ES-I3 (cell line): ENCODE data around the gene EXT2.

Source experiments
- H3K36me3 ChIP-seq: 2 replicates; pipeline ENCODE4 v1.6.1; 2013; ENCODE audit warnings: mild to moderate bottlenecking, low read length, control low read depth, moderate library complexity; ENCODE audit not compliant: insufficient read depth
- H3K4me1 ChIP-seq: 2 replicates; pipeline ENCODE4 v1.6.1; 2013; ENCODE audit warnings: mild to moderate bottlenecking, control low read depth, low read length; ENCODE audit not compliant: insufficient read depth
- H3K9ac ChIP-seq: 2 replicates; pipeline ENCODE4 v1.6.1; 2013; ENCODE audit warnings: low read depth, mild to moderate bottlenecking, low read length, moderate library complexity
- H3K9me3 ChIP-seq: 2 replicates; pipeline ENCODE4 v1.6.1; 2013; ENCODE audit warnings: mild to moderate bottlenecking, low read length, moderate library complexity; ENCODE audit not compliant: control insufficient read depth, insufficient read depth

EXT2 gene

GRCh38 chr11:44101098-44101497 lies 5.6 kb downstream of the EXT2 start:
- H3K36me3 ChIP-seq, result no peaks in the 10 kb centered on the region
- no peak overlapping the region for H3K9ac ChIP-seq
- no peaks in the 10 kb centered on the region; the same call in 1 of the 2 replicates for H3K4me1 ChIP-seq
- H3K9me3 ChIP-seq, result no peaks in the 10 kb centered on the region

DNA sequence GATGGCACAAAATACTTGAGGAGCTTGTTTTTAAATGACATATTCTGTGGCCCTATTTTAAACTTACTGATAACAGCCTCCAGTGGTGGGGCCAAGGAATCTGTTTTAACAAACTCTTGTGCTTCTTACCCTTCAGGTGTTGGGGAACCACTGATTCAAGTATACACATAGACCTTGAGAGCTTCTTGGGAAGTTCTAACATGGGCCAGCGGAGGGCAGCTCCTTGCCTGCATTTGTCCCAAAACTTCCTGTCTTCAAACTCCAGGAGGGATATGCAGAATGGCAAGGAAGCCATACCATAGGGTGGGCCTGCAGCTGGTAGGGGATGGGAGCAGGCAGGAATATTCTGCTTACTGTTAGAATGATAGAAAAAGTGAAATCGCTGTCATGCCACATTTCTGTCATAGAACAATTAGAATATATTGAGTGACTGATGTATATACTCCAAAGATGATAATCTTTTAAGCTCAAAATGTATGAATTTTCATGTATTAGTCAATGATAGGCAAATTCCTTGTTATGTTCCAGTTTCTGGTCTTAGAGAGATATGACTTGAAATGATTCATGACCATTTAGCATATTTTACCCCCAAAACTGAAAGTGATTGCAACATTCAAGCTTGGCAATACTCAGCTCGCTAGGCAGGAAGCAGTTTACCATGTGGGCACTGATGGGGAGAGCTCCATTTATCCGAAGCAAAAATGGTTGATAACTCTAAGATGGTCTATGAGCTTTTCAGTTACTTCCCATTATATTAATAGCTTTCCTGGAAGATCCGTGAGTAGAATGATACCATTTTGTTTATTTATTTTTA lies 9.2 kb downstream of the EXT2 start:
- no peaks in the 10 kb centered on the region for H3K4me1 ChIP-seq
- no peaks in the 10 kb centered on the region for H3K9me3 ChIP-seq
- no peak overlapping the region for H3K9ac ChIP-seq
- H3K36me3 ChIP-seq, result no peaks in the 10 kb centered on the region

- Histone ChIP-seq H3K36me3 (no peaks in the 10 kb centered on the region), H3K9me3 (no peaks in the 10 kb centered on the region)
These were observed 12.8 kb downstream of the EXT2 start for GRCh38 chr11:44108260-44108659.

DNA sequence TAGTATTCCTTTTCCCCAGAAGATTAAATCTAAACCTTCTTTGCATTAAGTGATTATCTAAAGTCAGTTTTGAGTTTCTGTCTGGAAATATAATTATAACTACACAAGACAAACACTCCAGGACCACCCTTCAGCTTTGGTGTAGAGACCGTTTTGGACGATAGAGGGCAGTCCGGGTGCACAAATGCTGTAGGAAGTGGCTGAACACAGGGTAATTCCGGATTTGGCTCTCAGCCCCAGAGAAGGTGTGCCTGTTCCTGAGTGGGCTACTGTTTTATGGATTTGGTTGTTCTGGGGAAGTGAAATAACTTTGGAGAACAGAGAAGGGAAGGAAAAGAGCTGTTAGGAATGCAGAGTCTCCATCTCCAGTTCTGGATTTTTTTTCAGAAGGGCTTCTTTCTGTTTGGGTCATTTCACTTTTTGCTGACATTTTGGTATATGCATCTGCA lies 14.8 kb downstream of the EXT2 start:
- Histone ChIP-seq H3K9me3 (no peaks in the 10 kb centered on the region), H3K36me3 (peaks cover 4% of the 10 kb centered on the region; the same call in 1 of the 2 replicates), H3K4me1 (no peaks in the 10 kb centered on the region), H3K9ac (no peak overlapping the region)

More at GRCh38 chr11:44108260-44108659, 12.8 kb downstream of the EXT2 start:
- H3K9ac ChIP-seq, result no peak overlapping the region
- H3K4me1 ChIP-seq, result no peaks in the 10 kb centered on the region

GRCh38 chr11:44112091-44112821 lies 16.8 kb downstream of the EXT2 start:
- Histone ChIP-seq H3K9me3 (no peaks in the 10 kb centered on the region), H3K4me1 (no peaks in the 10 kb centered on the region), H3K36me3 (peaks cover 5% of the 10 kb centered on the region; the same call in 1 of the 2 replicates), H3K9ac (no peak overlapping the region)

GRCh38 chr11:44113018-44113417 lies 17.5 kb downstream of the EXT2 start:
- Histone ChIP-seq H3K4me1 (no peaks in the 10 kb centered on the region), H3K9me3 (no peaks in the 10 kb centered on the region), H3K36me3 (peaks cover 5% of the 10 kb centered on the region; the same call in 1 of the 2 replicates), H3K9ac (no peak overlapping the region)

GRCh38 chr11:44113572-44113971 lies 18.1 kb downstream of the EXT2 start:
- Histone ChIP-seq H3K36me3 (peaks cover 5% of the 10 kb centered on the region; the same call in 1 of the 2 replicates), H3K9me3 (no peaks in the 10 kb centered on the region)

GRCh38 chr11:44116234-44116830 lies 20.9 kb downstream of the EXT2 start:
- H3K9me3 ChIP-seq, result no peaks in the 10 kb centered on the region
- no peaks in the 10 kb centered on the region for H3K4me1 ChIP-seq
- peaks cover 5% of the 10 kb centered on the region; the same call in 1 of the 2 replicates for H3K36me3 ChIP-seq
- no peak overlapping the region for H3K9ac ChIP-seq

More at GRCh38 chr11:44113572-44113971, 18.1 kb downstream of the EXT2 start:
- Histone ChIP-seq H3K9ac (no peak overlapping the region), H3K4me1 (no peaks in the 10 kb centered on the region)

GRCh38 chr11:44120169-44120568 lies 24.7 kb downstream of the EXT2 start:
- H3K36me3 ChIP-seq, result peaks cover 5% of the 10 kb centered on the region; the same call in 1 of the 2 replicates
- no peaks in the 10 kb centered on the region for H3K4me1 ChIP-seq
- H3K9me3 ChIP-seq, result no peaks in the 10 kb centered on the region
- no peak overlapping the region for H3K9ac ChIP-seq

GRCh38 chr11:44125598-44125997 lies 30.1 kb downstream of the EXT2 start:
- no peaks in the 10 kb centered on the region for H3K9me3 ChIP-seq
- no peak overlapping the region for H3K9ac ChIP-seq
- H3K36me3 ChIP-seq, result peaks cover 23% of the 10 kb centered on the region; the same call in 1 of the 2 replicates
- H3K4me1 ChIP-seq, result no peaks in the 10 kb centered on the region

DNA sequence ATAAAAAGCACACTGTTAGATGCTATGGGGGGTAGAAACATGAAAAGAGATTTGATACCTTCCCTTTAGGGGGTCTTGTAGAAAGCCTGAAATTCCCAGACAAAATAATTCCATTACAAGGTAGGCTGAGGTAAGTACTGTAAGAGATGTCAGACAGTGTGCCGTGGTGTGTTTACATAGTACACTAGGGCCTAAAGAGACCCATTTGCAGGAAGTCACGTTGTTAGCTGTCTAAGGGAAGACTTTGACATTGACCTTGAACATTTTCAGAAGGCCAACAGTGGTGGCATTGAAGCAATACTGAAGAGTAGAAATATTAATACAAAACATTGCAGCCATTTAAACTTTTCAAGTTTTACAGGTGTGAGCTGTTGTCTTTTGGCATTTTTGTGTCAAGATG lies 30.8 kb downstream of the EXT2 start:
- Histone ChIP-seq H3K36me3 (peaks cover 23% of the 10 kb centered on the region; the same call in 1 of the 2 replicates), H3K9ac (no peak overlapping the region), H3K9me3 (no peaks in the 10 kb centered on the region), H3K4me1 (no peaks in the 10 kb centered on the region)

DNA sequence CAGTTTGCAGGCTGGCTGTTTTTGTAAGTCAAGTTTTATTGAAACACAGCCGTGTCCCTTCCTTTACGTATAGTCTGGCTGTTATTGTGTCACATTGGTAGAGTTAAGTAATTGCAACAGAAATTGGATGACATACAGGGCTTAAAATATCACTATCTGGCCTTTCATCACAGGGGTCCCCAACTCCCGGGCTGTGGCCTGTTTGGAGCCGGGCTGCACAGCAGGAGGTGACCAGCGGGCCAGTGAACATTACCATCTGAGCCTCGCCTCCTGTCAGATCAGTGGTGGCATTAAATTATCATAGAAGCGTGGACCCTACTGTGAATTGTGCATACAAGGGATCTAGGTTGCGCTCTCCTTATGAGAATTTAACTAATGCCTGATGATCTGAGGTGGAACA lies 31.7 kb downstream of the EXT2 start:
- H3K9ac ChIP-seq, result no peak overlapping the region
- no peaks in the 10 kb centered on the region for H3K9me3 ChIP-seq
- H3K36me3 ChIP-seq, result peaks cover 23% of the 10 kb centered on the region; the same call in 1 of the 2 replicates
- H3K4me1 ChIP-seq, result no peaks in the 10 kb centered on the region

- H3K9ac ChIP-seq, result no peak overlapping the region
- no peaks in the 10 kb centered on the region for H3K4me1 ChIP-seq
- peaks cover 23% of the 10 kb centered on the region; the same call in 1 of the 2 replicates for H3K36me3 ChIP-seq
- no peaks in the 10 kb centered on the region for H3K9me3 ChIP-seq
These were observed 33.3 kb downstream of the EXT2 start for GRCh38 chr11:44128729-44129128.

GRCh38 chr11:44130751-44131150 lies 35.3 kb downstream of the EXT2 start:
- peaks cover 18% of the 10 kb centered on the region; the same call in 1 of the 2 replicates for H3K36me3 ChIP-seq
- no peak overlapping the region for H3K9ac ChIP-seq
- no peaks in the 10 kb centered on the region for H3K9me3 ChIP-seq
- H3K4me1 ChIP-seq, result no peaks in the 10 kb centered on the region
